ENCODE data around the gene SS18L1.

SS18L1 gene

DNA sequence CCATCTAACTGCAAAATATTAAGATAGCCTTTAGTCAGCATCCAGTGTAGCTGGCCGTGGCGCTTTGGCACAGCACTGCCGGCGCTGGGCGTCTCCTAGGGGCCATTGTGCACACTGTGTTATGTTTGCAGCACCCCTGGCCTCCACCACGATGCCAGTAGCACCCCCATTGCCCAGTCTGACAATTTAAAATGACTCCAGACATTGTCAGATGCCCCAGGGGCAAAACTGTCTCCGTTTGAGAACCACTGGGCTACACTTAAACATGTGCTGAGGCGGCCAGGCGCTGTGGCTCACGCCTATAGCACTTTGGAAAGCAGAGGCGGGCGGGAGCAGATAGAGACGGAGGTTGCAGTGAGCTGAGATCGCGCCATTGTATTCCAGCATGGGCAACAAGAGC, 33.3 kb downstream of the SS18L1 start:
- no peak for DNase-seq (ENCODE audit: extremely low read depth, low read depth)
- TF ChIP-seq, protein P1, sequence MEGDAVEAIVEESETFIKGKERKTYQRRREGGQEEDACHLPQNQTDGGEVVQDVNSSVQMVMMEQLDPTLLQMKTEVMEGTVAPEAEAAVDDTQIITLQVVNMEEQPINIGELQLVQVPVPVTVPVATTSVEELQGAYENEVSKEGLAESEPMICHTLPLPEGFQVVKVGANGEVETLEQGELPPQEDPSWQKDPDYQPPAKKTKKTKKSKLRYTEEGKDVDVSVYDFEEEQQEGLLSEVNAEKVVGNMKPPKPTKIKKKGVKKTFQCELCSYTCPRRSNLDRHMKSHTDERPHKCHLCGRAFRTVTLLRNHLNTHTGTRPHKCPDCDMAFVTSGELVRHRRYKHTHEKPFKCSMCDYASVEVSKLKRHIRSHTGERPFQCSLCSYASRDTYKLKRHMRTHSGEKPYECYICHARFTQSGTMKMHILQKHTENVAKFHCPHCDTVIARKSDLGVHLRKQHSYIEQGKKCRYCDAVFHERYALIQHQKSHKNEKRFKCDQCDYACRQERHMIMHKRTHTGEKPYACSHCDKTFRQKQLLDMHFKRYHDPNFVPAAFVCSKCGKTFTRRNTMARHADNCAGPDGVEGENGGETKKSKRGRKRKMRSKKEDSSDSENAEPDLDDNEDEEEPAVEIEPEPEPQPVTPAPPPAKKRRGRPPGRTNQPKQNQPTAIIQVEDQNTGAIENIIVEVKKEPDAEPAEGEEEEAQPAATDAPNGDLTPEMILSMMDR (IDR thresholded peaks at IDR 0.05; ENCODE audit: low read depth, low read length) = no peak

GRCh38 chr20:62177307-62177706, 33.7 kb downstream of the SS18L1 start:
- no peak for DNase-seq (ENCODE audit: extremely low read depth, low read depth)
- TF ChIP-seq, protein P1 (IDR thresholded peaks at IDR 0.05; ENCODE audit: low read depth, low read length) = no peak

- TF ChIP-seq, protein P1 (IDR thresholded peaks at IDR 0.05; ENCODE audit: low read depth, low read length) = no peak
- no peak for DNase-seq (ENCODE audit: extremely low read depth, low read depth)
These were observed 35.0 kb downstream of the SS18L1 start for GRCh38 chr20:62178316-62179161.

DNA sequence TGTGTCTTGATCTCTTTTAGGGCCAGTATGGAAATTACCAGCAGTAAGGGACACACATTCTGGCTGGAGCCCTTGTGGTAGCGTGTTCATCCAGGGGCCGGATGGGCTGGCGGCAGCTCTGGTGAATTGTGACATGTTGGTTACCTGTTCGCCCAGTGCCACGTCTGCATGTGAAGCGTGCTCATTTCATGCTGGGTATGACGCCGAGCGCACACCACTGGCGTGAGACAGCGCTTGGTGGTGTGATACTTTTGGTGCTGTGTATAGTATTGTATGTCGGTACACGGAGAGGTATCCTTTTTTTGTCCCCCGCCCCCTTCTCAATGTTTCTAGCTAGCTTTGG, 35.6 kb downstream of the SS18L1 start:
- TF ChIP-seq, protein P1 (IDR thresholded peaks at IDR 0.05; ENCODE audit: low read depth, low read length) = no peak
- no peak for DNase-seq (ENCODE audit: extremely low read depth, low read depth)

DNA sequence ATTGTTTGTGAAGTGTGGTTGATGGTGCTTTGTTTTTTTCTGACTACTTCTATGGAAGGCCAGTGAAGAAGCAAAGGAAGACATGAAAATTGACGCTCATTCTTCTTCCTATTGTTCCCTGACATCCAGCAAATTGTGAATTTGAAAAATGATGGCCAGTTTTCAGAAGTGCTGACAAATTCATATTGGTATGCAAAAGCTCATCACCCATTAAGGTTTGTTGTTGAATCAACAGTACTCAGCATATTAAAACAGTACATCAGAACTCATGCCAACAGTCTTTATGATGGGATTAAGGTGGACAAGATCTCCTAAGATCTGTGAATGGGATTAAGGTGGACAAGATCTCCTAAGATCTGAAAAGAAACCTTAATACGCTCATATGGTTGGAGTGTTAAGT, 38.2 kb downstream of the SS18L1 start:
- TF ChIP-seq, protein P1 (IDR thresholded peaks at IDR 0.05; ENCODE audit: low read depth, low read length) = no peak
- no peak for DNase-seq (ENCODE audit: extremely low read depth, low read depth)

- TF ChIP-seq, protein P1 (IDR thresholded peaks at IDR 0.05; ENCODE audit: low read depth, low read length) = no peak
- peak; percentile 82 for DNase-seq (ENCODE audit: extremely low read depth, low read depth)
These were observed 39.2 kb downstream of the SS18L1 start, which contains the start of gene MTG2 for GRCh38 chr20:62182469-62183425. Gene MTG2 (plus strand): TSS chr20:62183028. CDS start chr20:62193421, 10,393 bp downstream.
